ENCODE data around the gene SLF2. TPM values are rescaled to one million over a fixed set of nuclear protein-coding genes. Genes with fewer than 3 reads are reported as not detected.

The SLF2 gene
- total and polyA plus RNA-seq, 2 of the 8 experiments (the other 6 are each of a cell fraction or from before 2014, with no cell fraction given), result 5.5 to 20.9 TPM

DNA sequence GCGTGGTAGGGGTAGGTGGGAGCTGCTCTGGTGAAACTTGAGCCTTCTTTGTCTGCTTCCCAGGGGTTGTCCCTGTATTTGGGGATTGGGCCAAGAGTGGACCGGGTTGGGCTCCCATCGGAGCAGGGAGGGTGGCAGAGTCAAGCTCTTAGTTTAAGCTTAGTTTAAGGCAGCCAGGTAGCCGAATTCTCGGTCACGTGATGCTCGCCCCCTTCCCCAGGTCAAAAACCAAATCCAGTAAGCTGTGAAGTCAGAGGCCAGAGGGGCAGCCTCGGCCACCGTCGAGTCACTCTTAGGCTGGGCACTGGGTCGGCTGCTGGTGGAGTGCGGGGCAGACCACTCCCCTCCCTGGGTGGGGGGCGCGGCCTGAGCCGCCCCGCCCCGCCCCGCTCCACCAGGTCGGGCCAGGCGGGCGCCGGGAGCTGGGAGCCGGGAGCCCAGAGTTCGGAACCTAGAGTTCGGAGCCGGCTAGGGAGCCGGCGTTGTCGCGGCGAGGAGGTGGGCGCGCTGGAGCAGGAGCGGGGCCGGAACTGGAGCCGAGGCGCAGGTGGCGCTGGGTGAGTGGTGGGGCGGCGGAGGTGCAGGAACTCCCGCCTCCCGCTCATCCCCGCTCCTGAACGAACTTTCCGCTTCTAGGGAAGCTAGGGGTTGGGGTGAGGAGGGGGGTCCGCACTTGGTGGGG is 84.1 kb downstream of the SLF2 start (continued):
- no peak for TF ChIP-seq BRCA1 (IDR thresholded peaks at IDR 0.05; ENCODE audit: low read depth, low read length)
- TF ChIP-seq PHF8 (conservative IDR thresholded peaks at IDR 0.05; ENCODE audit: low read depth, low read length), result peak; percentile 32
- no peak for TF ChIP-seq FOSL1 (IDR thresholded peaks at IDR 0.05; ENCODE audit: insufficient read depth, low read depth, low read length)
